ENCODE results near the gene DSTN.

The DSTN gene

DNA sequence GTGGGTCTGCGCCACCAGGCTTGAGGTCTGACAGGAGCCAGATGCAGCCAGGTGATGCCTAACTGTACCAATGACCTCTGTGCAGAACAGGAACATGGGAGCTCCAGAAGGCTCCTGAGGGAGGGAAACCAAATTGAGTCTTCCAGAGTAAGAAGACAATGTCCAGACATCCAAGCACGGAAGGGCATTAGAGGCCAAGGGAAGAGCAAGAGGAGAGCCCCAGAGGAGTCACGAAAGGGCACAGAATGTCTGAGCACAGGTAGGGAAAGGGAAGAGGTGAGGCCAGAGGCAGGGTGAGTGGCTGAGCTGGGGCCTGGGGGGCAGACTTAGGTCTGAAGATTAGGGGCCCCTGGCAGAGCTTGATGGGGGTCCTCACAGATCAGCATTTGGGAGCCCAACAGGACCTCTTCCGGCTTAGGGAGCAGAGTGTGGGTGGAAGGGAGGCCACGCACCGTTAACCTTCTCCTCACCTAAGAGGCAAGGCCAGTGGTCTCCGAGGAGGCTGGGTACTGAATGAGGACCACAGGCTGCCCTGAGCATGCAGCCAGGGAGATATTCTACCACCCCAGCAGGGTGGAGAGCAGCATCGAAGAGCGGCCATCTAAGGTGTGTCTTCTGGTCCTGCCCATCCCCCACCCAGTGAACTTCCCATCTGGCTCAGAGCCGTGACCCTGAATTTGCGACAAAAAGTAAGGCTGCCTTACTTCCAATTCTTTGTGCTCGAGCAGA is 70.4 kb downstream of the DSTN start:
- Histone ChIP-seq H3K36me3 (ENCODE audit: control insufficient read depth, insufficient read depth, low read length) (peaks cover 90% of the 10 kb centered on the region), H3K4me1 (ENCODE audit: control insufficient read depth, insufficient read depth, low read length, poor library complexity, severe bottlenecking) (peaks cover 19% of the 10 kb centered on the region)
- 97 to 100% methylated on average over 9 to 11 of the region's 12 CpGs for WGBS, 2 experiments (ENCODE audit: insufficient coverage in 2 of 2)

DNA sequence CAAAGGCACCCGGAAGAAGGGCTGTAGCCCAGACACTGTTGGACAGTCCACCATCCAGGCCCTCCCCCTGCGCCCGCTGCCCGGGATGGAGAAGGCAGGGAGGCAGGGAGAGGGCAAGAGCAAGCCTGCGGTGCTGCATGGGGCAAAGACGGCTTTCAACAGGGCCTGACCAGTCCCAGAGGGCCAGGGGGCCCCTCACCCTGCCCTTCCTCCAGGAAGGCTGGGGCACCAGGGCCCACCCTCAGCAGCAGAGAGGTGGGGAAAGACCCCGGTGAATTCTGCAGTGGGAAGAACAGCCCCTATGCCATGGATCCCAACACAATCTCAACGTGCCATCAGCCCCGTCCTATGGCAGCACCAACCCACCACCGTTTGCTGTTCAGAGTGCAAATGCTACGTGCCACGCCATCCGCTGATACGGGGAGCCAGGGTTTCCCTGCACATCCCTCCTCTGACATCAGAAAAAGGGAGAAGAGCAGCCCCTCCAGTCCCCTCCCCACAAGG is 71.1 kb downstream of the DSTN start:
- Histone ChIP-seq H3K4me1 (ENCODE audit: control insufficient read depth, insufficient read depth, low read length, poor library complexity, severe bottlenecking) (peaks cover 15% of the 10 kb centered on the region), H3K9me3 (ENCODE audit: control insufficient read depth, low read length) (no peaks in the 10 kb centered on the region), H3K36me3 (ENCODE audit: control insufficient read depth, insufficient read depth, low read length) (peaks cover 89% of the 10 kb centered on the region), H3K27ac (ENCODE audit: low read depth, low read length, severe bottlenecking) (no peak overlapping the region), H3K4me3 (ENCODE audit: extremely low read depth, insufficient read depth, low read length, poor library complexity, severe bottlenecking) (no peak overlapping the region)
- 97 to 98% methylated on average over 12 to 14 of the region's 14 CpGs for WGBS, 2 experiments (ENCODE audit: insufficient coverage in 2 of 2)

More for the DNA sequence above, 70.4 kb downstream of the DSTN start:
- no peak overlapping the region for H3K4me3 ChIP-seq (ENCODE audit: extremely low read depth, insufficient read depth, low read length, poor library complexity, severe bottlenecking)
- no peaks in the 10 kb centered on the region for H3K9me3 ChIP-seq (ENCODE audit: control insufficient read depth, low read length)
- no peak overlapping the region for H3K27ac ChIP-seq (ENCODE audit: low read depth, low read length, severe bottlenecking)

DNA sequence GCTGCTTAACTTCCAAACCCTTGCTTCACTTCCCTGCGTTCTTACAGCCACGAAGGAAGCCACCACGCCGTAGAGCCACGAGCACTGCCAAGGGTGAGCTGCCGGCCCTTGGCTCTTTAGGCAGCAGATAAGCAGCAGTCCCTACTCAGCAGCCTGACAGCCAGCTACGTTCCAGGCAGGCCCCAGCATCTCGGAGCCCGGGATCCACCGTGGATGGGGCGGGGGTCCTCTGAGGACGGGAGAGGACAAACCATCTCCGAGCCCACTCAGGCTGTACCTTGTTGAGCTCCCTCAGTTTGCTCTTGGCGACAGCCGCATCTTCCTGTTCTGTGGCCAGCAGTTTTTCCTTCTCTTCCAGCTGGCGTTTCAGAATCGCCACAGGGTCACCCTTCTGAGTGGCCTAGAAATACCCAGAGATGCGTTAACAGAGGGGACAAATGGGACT is 71.7 kb downstream of the DSTN start:
- H3K36me3 ChIP-seq (ENCODE audit: control insufficient read depth, insufficient read depth, low read length) = peaks cover 88% of the 10 kb centered on the region

DNA sequence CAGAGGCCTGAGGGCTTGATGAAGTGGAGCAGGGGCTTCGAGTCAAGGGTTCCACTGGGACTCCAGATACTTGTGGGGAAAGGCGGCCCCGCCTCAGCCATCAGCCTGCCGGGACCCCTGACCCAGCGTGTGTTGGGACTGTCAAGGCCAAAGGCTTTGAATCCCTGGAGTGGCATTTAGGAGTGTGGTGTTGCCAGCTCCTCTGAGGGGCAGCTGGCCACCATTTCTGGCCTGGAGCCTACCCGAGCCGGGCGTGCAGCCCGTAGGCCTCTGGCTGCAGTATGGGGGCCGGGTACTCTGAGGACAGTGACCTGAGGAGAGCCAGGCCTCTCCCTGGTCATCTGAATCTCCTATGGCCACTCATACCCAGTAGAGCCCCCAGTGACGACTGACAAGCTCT is 72.1 kb downstream of the DSTN start:
- Histone ChIP-seq H3K4me3 (ENCODE audit: extremely low read depth, insufficient read depth, low read length, poor library complexity, severe bottlenecking) (no peak overlapping the region), H3K9me3 (ENCODE audit: control insufficient read depth, low read length) (no peaks in the 10 kb centered on the region), H3K27ac (ENCODE audit: low read depth, low read length, severe bottlenecking) (no peak overlapping the region), H3K36me3 (ENCODE audit: control insufficient read depth, insufficient read depth, low read length) (peaks cover 88% of the 10 kb centered on the region), H3K4me1 (ENCODE audit: control insufficient read depth, insufficient read depth, low read length, poor library complexity, severe bottlenecking) (peaks cover 4% of the 10 kb centered on the region)
- 93 to 94% methylated on average over 11 of the region's 11 CpGs for WGBS, 2 experiments (ENCODE audit: insufficient coverage in 2 of 2)

More for the DNA sequence above, 71.7 kb downstream of the DSTN start:
- WGBS, 2 experiments (ENCODE audit: insufficient coverage in 2 of 2) = 96 to 100% methylated on average over 17 to 18 of the region's 18 CpGs
- Histone ChIP-seq H3K9me3 (ENCODE audit: control insufficient read depth, low read length) (no peaks in the 10 kb centered on the region), H3K27ac (ENCODE audit: low read depth, low read length, severe bottlenecking) (no peak overlapping the region), H3K4me1 (ENCODE audit: control insufficient read depth, insufficient read depth, low read length, poor library complexity, severe bottlenecking) (peaks cover 9% of the 10 kb centered on the region), H3K4me3 (ENCODE audit: extremely low read depth, insufficient read depth, low read length, poor library complexity, severe bottlenecking) (no peak overlapping the region)

DNA sequence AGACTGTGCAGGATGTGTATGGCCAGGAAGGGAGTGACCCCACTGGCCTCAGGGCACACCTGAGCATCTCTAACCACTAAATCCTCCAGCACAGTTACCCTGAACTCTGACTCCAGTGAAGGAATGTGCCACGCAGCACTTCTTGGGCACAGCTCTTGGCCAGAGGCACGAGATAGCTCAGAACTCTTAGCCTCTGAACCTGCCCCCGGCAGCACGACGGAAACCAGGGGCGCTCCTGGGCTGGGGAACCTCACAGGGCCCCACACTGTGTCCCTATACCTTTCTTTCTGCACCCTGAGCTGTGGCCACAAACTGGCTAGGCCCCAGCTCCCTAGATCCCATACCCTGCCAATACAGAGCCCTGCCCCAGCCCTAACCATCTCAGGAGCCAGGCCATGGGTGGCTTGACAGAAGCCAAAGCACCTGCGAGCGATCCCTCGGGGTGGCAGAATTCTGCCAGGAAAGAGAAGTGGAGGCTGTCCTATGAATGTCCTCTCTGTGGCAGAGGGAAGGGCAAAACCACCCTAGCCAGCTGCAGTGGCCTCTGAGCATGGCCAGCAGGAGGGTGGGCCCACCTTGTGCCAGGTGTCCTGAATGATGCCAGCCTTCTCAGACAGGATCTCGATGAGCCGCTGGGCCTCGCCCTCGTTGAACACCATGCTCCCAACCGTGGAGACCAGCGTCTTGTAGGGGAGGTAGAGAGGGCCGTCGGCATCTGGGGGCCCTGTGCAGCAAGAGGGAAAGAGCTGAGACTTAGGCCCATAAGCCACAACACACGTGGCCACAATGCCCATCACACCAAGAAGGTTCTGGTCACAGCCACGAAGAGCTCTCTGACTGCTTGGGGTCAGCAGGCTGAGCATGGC is 72.8 kb downstream of the DSTN start:
- no peaks in the 10 kb centered on the region for H3K9me3 ChIP-seq (ENCODE audit: control insufficient read depth, low read length)
- no peaks in the 10 kb centered on the region for H3K4me1 ChIP-seq (ENCODE audit: control insufficient read depth, insufficient read depth, low read length, poor library complexity, severe bottlenecking)
- H3K4me3 ChIP-seq (ENCODE audit: extremely low read depth, insufficient read depth, low read length, poor library complexity, severe bottlenecking) = no peak overlapping the region
- 88 to 93% methylated on average over 15 to 19 of the region's 19 CpGs for WGBS, 2 experiments (ENCODE audit: insufficient coverage in 2 of 2)
- H3K27ac ChIP-seq (ENCODE audit: low read depth, low read length, severe bottlenecking) = no peak overlapping the region
- H3K36me3 ChIP-seq (ENCODE audit: control insufficient read depth, insufficient read depth, low read length) = peaks cover 86% of the 10 kb centered on the region

DNA sequence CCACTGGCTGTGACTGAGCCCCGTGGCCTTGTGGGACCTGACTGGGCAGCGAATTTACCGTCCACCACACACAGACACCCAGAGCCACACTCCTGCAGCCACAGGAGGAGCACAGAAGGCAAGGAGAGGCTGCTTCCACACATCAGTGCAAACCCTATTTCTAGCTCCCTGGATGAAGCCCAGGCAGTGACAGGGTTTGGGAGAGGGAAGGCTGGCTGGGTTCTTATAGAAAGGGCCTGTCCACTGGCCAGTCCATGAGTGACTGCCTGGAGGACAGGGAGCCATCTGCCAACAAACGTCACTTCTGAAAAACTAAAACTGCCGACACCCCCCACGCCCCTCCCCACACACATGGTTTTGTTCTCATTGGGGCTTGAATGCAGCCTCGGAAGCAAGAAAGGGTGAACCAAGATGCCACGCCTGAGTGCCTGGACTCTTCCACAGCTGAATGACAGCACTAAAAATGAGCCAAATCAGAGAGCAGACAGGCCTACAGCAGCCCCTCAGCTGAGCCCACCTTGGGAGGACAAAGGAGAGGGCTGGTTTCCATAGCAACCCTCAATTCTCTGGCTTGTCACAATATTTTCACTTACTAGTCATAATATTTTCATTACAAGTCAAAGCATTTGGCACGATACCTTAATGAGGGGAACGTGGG is 73.8 kb downstream of the DSTN start:
- WGBS, 2 experiments (ENCODE audit: insufficient coverage in 2 of 2) = 88 to 95% methylated on average over 7 of the region's 10 CpGs

DNA sequence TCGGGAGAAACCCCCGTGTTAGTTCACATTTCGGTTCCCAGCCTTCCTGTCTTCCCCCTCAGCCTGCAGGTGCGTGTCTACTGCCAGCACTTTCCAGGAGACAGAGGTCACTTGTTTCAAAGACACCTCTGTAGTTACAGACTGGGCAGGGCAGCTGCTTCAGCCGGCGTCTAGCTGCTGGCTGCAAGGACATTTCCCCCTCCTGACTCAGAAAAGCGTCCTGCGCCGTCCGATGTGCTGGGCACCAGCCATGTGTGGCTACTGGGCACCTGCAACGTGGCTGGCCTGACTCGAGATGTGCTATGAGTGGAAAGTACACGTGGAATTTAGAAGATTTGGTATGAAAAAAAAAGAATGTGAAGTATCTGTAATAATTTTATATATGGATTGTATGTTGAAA is 74.6 kb downstream of the DSTN start:
- H3K36me3 ChIP-seq (ENCODE audit: control insufficient read depth, insufficient read depth, low read length) = peaks cover 69% of the 10 kb centered on the region
- 94 to 97% methylated on average over 13 of the region's 13 CpGs for WGBS, 2 experiments (ENCODE audit: insufficient coverage in 2 of 2)

More for the DNA sequence above, 73.8 kb downstream of the DSTN start:
- no peaks in the 10 kb centered on the region for H3K4me1 ChIP-seq (ENCODE audit: control insufficient read depth, insufficient read depth, low read length, poor library complexity, severe bottlenecking)
- H3K9me3 ChIP-seq (ENCODE audit: control insufficient read depth, low read length) = no peaks in the 10 kb centered on the region
- H3K4me3 ChIP-seq (ENCODE audit: extremely low read depth, insufficient read depth, low read length, poor library complexity, severe bottlenecking) = no peak overlapping the region
- H3K36me3 ChIP-seq (ENCODE audit: control insufficient read depth, insufficient read depth, low read length) = peaks cover 77% of the 10 kb centered on the region
- H3K27ac ChIP-seq (ENCODE audit: low read depth, low read length, severe bottlenecking) = no peak overlapping the region

DNA sequence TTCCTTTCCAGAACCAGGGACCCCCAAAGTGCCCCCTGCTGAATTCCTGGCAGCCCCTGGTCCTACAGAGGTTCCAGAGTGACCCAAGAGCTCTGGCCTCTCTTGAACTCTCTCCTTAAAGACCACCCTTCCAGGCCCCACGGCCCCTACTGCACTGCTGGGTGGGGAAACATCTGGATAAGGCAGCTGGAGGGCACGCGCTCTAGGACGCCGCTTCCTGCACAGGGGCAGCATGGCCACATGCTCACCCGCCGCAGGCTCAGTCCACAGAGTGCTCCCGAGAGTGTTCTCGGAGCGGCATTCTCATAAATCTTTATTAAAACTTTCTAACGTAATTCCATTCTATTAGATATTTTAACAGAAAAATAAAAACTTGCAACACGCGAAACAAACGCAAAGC is 75.1 kb downstream of the DSTN start:
- Histone ChIP-seq H3K4me1 (ENCODE audit: control insufficient read depth, insufficient read depth, low read length, poor library complexity, severe bottlenecking) (no peaks in the 10 kb centered on the region), H3K36me3 (ENCODE audit: control insufficient read depth, insufficient read depth, low read length) (peaks cover 66% of the 10 kb centered on the region), H3K27ac (ENCODE audit: low read depth, low read length, severe bottlenecking) (no peak overlapping the region), H3K4me3 (ENCODE audit: extremely low read depth, insufficient read depth, low read length, poor library complexity, severe bottlenecking) (no peak overlapping the region), H3K9me3 (ENCODE audit: control insufficient read depth, low read length) (no peaks in the 10 kb centered on the region)
- WGBS, 2 experiments (ENCODE audit: insufficient coverage in 2 of 2) = 87 to 99% methylated on average over 10 to 13 of the region's 14 CpGs

More for the DNA sequence above, 74.6 kb downstream of the DSTN start:
- Histone ChIP-seq H3K4me1 (ENCODE audit: control insufficient read depth, insufficient read depth, low read length, poor library complexity, severe bottlenecking) (no peaks in the 10 kb centered on the region), H3K27ac (ENCODE audit: low read depth, low read length, severe bottlenecking) (no peak overlapping the region), H3K9me3 (ENCODE audit: control insufficient read depth, low read length) (no peaks in the 10 kb centered on the region), H3K4me3 (ENCODE audit: extremely low read depth, insufficient read depth, low read length, poor library complexity, severe bottlenecking) (no peak overlapping the region)

DNA sequence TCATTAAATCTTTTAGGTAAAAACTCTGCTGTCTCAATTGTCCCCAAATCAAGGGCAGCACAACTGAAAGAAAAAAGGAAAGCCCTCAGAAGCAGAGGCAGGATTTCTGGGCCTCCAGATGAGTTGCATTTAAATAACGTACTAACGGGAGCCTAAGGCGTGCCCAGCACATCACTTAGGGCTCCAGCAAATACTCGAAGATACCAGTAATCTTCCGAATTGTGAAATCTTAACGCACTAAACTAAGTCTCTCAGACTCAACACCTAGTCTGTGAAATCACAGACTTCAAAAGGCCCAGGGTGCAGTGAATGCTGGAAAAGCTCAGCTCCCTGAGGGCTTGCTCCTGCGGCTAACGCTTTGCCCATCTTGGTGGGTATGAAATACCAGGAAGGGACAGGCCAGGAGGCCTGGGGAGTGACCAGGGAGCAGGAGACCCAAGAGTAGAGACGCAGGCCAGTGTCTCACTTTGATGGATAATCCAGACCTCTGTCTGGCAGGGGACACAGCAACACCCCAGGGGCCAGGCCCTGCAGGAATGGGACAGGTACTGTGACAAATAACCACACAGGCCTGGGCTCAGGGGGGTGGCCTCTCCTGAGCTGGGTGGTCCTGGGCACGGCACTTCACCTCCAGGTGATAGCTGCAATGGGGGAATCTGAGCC is 75.8 kb downstream of the DSTN start:
- Histone ChIP-seq H3K9me3 (ENCODE audit: control insufficient read depth, low read length) (no peaks in the 10 kb centered on the region), H3K27ac (ENCODE audit: low read depth, low read length, severe bottlenecking) (no peak overlapping the region), H3K36me3 (ENCODE audit: control insufficient read depth, insufficient read depth, low read length) (peaks cover 66% of the 10 kb centered on the region), H3K4me1 (ENCODE audit: control insufficient read depth, insufficient read depth, low read length, poor library complexity, severe bottlenecking) (no peaks in the 10 kb centered on the region), H3K4me3 (ENCODE audit: extremely low read depth, insufficient read depth, low read length, poor library complexity, severe bottlenecking) (no peak overlapping the region)
- WGBS, 2 experiments (ENCODE audit: insufficient coverage in 2 of 2) = 95% methylated on average over 10 of the region's 10 CpGs
